Prostate gland (tissue), 2 donors: Measurements from ENCODE around the gene PSMB9.

ENCODE experiments used
- CTCF ChIP-seq, 4 experiments: fragments of 200-600 bp in 2 of 4; fragments of 450-650 bp in 2 of 4; sonication (generic) in 2 of 4; IDR thresholded peaks; 1 replicate in 3 of 4; 2 replicates in 1 of 4; pipeline ENCODE4 v1.5.1; 2016 to 2019; ENCODE audit warnings: antibody characterized with exemption in 4 of 4, mild to moderate bottlenecking in 2 of 4, moderate library complexity in 2 of 4
- POLR2A ChIP-seq: fragments of 450-650 bp; IDR thresholded peaks from one replicate; pipeline ENCODE4 v1.6.1; 2016; ENCODE audit warnings: antibody characterized with exemption, mild to moderate bottlenecking
- POLR2AphosphoS5 ChIP-seq: sonication (generic); formaldehyde crosslinking; IDR thresholded peaks from one replicate; pipeline ENCODE4 v1.6.1; 2017; ENCODE audit warnings: antibody characterized with exemption

- TF ChIP-seq CTCF (IDR thresholded peaks at IDR 0.05) (peak; percentile 82 to 97 (median 93)), POLR2AphosphoS5 (peak; percentile 73), POLR2A (no peak)
Observed at GRCh38 chr6:32868257-32868788, 14.3 kb downstream of the PSMB9 start.
